HEK293 (cell line): Measurements from ENCODE around the gene DIP2C.

Experiments
- YY1 ChIP-seq: fragments of 450-650 bp; formaldehyde crosslinking; IDR thresholded peaks from 2 replicates; pipeline ENCODE4 v1.5.1; 2018; ENCODE audit warnings: missing biosample characterization, missing genetic modification characterization
- ZNF10 ChIP-seq: fragments of 450-650 bp; formaldehyde crosslinking; IDR thresholded peaks from 2 replicates; pipeline ENCODE4 v1.5.1; 2017; ENCODE audit warnings: missing biosample characterization, missing genetic modification characterization
- ZNF174 ChIP-seq: fragments of 450-650 bp; formaldehyde crosslinking; IDR thresholded peaks from 2 replicates; pipeline ENCODE4 v1.5.0; 2017; ENCODE audit warnings: missing biosample characterization, mild to moderate bottlenecking, missing genetic modification characterization
- ZNF623 ChIP-seq: fragments of 450-650 bp; formaldehyde crosslinking; IDR thresholded peaks from 2 replicates; pipeline ENCODE4 v1.5.1; 2016; ENCODE audit warnings: missing biosample characterization, missing genetic modification characterization
- ZNF677 ChIP-seq: fragments of 450-650 bp; IDR thresholded peaks from 2 replicates; pipeline ENCODE4 v1.5.0; 2018; ENCODE audit warnings: missing biosample characterization, mild to moderate bottlenecking, missing genetic modification characterization, moderate library complexity
- TF ChIP-seq, protein P1 (sequence below): fragments of 450-650 bp; formaldehyde crosslinking; IDR thresholded peaks from 2 replicates; pipeline ENCODE4 v1.5.1; 2016; ENCODE audit warnings: missing biosample characterization, missing genetic modification characterization
- TF ChIP-seq, protein P2 (sequence below): fragments of 450-650 bp; IDR thresholded peaks from 2 replicates; pipeline ENCODE4 v1.5.1; 2018; ENCODE audit warnings: missing biosample characterization, missing genetic modification characterization
- TF ChIP-seq, protein P3 (sequence below): fragments of 450-650 bp; formaldehyde crosslinking; IDR thresholded peaks from 2 replicates; pipeline ENCODE4 v1.5.1; 2016; ENCODE audit warnings: missing biosample characterization, missing genetic modification characterization
- TF ChIP-seq, protein P4 (sequence below): IDR thresholded peaks from 2 replicates; pipeline ENCODE4 v1.6.1; 2011; ENCODE audit warnings: mild to moderate bottlenecking, low read depth, low read length, borderline replicate concordance

DNA sequence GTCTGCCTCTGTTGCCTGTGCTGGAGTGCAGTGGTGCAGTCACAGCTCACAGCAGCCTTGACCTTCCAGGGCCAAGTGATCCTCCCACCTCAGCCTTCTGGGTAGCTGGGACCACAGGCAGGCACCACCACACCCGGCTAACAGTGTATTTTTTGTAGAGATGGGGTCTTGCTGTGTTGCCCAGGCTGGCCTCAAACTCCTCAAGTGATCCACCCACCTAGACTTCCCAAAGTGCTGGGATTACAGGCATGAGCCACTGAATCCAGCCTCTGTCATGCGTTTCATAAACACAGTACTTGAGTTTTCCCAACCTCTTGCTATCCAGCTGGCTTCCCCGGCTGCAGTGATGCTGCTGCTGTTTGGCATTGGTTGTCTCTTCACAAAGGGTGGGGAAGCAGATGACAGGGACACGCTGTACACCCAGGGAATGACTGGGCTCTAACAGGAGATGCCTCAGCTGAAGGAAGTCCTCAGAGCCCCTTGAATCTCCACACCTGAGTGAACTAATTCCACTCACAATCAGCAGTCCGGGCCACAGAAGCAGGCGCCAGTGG is 191.5 kb downstream of the DIP2C start:
- TF ChIP-seq, protein P1, sequence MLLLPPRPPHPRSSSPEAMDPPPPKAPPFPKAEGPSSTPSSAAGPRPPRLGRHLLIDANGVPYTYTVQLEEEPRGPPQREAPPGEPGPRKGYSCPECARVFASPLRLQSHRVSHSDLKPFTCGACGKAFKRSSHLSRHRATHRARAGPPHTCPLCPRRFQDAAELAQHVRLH (tag by site-specific recombination), result no peak
- TF ChIP-seq ZNF10 (tag by site-specific recombination), result no peak
- TF ChIP-seq, protein P2, sequence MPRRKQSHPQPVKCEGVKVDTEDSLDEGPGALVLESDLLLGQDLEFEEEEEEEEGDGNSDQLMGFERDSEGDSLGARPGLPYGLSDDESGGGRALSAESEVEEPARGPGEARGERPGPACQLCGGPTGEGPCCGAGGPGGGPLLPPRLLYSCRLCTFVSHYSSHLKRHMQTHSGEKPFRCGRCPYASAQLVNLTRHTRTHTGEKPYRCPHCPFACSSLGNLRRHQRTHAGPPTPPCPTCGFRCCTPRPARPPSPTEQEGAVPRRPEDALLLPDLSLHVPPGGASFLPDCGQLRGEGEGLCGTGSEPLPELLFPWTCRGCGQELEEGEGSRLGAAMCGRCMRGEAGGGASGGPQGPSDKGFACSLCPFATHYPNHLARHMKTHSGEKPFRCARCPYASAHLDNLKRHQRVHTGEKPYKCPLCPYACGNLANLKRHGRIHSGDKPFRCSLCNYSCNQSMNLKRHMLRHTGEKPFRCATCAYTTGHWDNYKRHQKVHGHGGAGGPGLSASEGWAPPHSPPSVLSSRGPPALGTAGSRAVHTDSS (tag by site-specific recombination), result no peak
- TF ChIP-seq ZNF623 (tag by site-specific recombination), result no peak
- no peak for TF ChIP-seq ZNF174 (tag by site-specific recombination)
- TF ChIP-seq, protein P3, sequence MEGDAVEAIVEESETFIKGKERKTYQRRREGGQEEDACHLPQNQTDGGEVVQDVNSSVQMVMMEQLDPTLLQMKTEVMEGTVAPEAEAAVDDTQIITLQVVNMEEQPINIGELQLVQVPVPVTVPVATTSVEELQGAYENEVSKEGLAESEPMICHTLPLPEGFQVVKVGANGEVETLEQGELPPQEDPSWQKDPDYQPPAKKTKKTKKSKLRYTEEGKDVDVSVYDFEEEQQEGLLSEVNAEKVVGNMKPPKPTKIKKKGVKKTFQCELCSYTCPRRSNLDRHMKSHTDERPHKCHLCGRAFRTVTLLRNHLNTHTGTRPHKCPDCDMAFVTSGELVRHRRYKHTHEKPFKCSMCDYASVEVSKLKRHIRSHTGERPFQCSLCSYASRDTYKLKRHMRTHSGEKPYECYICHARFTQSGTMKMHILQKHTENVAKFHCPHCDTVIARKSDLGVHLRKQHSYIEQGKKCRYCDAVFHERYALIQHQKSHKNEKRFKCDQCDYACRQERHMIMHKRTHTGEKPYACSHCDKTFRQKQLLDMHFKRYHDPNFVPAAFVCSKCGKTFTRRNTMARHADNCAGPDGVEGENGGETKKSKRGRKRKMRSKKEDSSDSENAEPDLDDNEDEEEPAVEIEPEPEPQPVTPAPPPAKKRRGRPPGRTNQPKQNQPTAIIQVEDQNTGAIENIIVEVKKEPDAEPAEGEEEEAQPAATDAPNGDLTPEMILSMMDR, result no peak
- no peak for TF ChIP-seq YY1
- TF ChIP-seq, protein P4, sequence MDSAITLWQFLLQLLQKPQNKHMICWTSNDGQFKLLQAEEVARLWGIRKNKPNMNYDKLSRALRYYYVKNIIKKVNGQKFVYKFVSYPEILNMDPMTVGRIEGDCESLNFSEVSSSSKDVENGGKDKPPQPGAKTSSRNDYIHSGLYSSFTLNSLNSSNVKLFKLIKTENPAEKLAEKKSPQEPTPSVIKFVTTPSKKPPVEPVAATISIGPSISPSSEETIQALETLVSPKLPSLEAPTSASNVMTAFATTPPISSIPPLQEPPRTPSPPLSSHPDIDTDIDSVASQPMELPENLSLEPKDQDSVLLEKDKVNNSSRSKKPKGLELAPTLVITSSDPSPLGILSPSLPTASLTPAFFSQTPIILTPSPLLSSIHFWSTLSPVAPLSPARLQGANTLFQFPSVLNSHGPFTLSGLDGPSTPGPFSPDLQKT, result no peak
- no peak for TF ChIP-seq ZNF677
